H9 (cell line): ENCODE results near the gene NHLRC1. TPM values are rescaled to one million over a fixed set of nuclear protein-coding genes. Genes with fewer than 3 reads are reported as not detected.

ENCODE experiments used
- DNase-seq: peaks from one replicate; pipeline ENCODE4 v3.0.0-alpha.2; 2017
- H2AFZ ChIP-seq: one replicate; pipeline ENCODE4 v1.6.1; 2013; ENCODE audit warnings: mild to moderate bottlenecking, low read length, control low read depth, moderate library complexity
- H2AK5ac ChIP-seq: 2 replicates; pipeline ENCODE4 v1.6.1; 2013; ENCODE audit warnings: low read length, control low read depth, mixed read lengths; ENCODE audit not compliant: insufficient read length
- H2BK120ac ChIP-seq: one replicate; pipeline ENCODE4 v1.6.1; 2013; ENCODE audit warnings: low read depth, mild to moderate bottlenecking, low read length, control low read depth, inconsistent platforms; ENCODE audit not compliant: poor library complexity, severe bottlenecking
- H2BK12ac ChIP-seq: 2 replicates; pipeline ENCODE4 v1.6.1; 2013; ENCODE audit warnings: low read length, control low read depth, mixed read lengths, low read depth; ENCODE audit not compliant: insufficient read length
- H2BK15ac ChIP-seq: 2 replicates; pipeline ENCODE4 v1.6.1; 2013; ENCODE audit warnings: low read depth, low read length, control low read depth
- H2BK20ac ChIP-seq: one replicate; pipeline ENCODE4 v1.6.1; 2013; ENCODE audit warnings: low read depth, mild to moderate bottlenecking, low read length, control low read depth, inconsistent platforms; ENCODE audit not compliant: poor library complexity, severe bottlenecking
- H2BK5ac ChIP-seq: 2 replicates; pipeline ENCODE4 v1.6.1; 2013; ENCODE audit warnings: low read length, control low read depth, mixed read lengths; ENCODE audit not compliant: insufficient read length
- H3K14ac ChIP-seq: 2 replicates; pipeline ENCODE4 v1.6.1; 2013; ENCODE audit warnings: low read length, control low read depth; ENCODE audit not compliant: insufficient read depth
- H3K18ac ChIP-seq: 2 replicates; pipeline ENCODE4 v1.6.1; 2013; ENCODE audit warnings: low read depth, mild to moderate bottlenecking, mixed read lengths, low read length, control low read depth; ENCODE audit not compliant: insufficient read length
- H3K23ac ChIP-seq: 2 replicates; pipeline ENCODE4 v1.6.1; 2013; ENCODE audit warnings: low read length, control low read depth, mixed read lengths, low read depth; ENCODE audit not compliant: insufficient read length
- H3K23me2 ChIP-seq: 2 replicates; pipeline ENCODE4 v1.6.1; 2013; ENCODE audit warnings: low read depth, mild to moderate bottlenecking, mixed read lengths, low read length, control low read depth; ENCODE audit not compliant: insufficient read length, poor library complexity, severe bottlenecking
- H3K27ac ChIP-seq: 2 replicates; pipeline ENCODE4 v1.5.1; 2013; ENCODE audit warnings: low read length, control low read depth, mixed read lengths, low read depth; ENCODE audit not compliant: insufficient read length
- H3K27me3 ChIP-seq: 2 replicates; pipeline ENCODE4 v1.6.1; 2013; ENCODE audit warnings: low read length, control low read depth, inconsistent platforms; ENCODE audit not compliant: insufficient read depth
- H3K4ac ChIP-seq: 2 replicates; pipeline ENCODE4 v1.6.1; 2013; ENCODE audit warnings: low read depth, mild to moderate bottlenecking, control low read depth, inconsistent platforms, low read length, moderate library complexity
- H3K4me1 ChIP-seq: 2 replicates; pipeline ENCODE4 v1.6.1; 2013; ENCODE audit warnings: low read length, control low read depth, inconsistent platforms; ENCODE audit not compliant: insufficient read depth
- H3K4me2 ChIP-seq: 2 replicates; pipeline ENCODE4 v1.6.1; 2013; ENCODE audit warnings: low read length, control low read depth, mixed read lengths; ENCODE audit not compliant: insufficient read length, insufficient read depth
- H3K56ac ChIP-seq: 2 replicates; pipeline ENCODE4 v1.6.1; 2013; ENCODE audit warnings: low read depth, mild to moderate bottlenecking, mixed read lengths, low read length, control low read depth; ENCODE audit not compliant: insufficient read length
- H3K79me1 ChIP-seq: 2 replicates; pipeline ENCODE4 v1.6.1; 2013; ENCODE audit warnings: low read depth, mild to moderate bottlenecking, moderate library complexity, low read length, control low read depth, inconsistent platforms; ENCODE audit not compliant: insufficient read depth, poor library complexity, severe bottlenecking
- H3K79me2 ChIP-seq: 2 replicates; pipeline ENCODE4 v1.6.1; 2013; ENCODE audit warnings: low read length, control low read depth, inconsistent platforms; ENCODE audit not compliant: insufficient read depth
- H3K9ac ChIP-seq: 2 replicates; pipeline ENCODE4 v1.6.1; 2013; ENCODE audit warnings: low read length, control low read depth, mixed read lengths; ENCODE audit not compliant: insufficient read length; ENCODE audit errors: extremely low read depth
- H3K9me3 ChIP-seq: one replicate; pipeline ENCODE4 v1.6.1; 2013; ENCODE audit warnings: low read depth, low read length, inconsistent platforms; ENCODE audit not compliant: control insufficient read depth
- H3T11ph ChIP-seq: one replicate; pipeline ENCODE4 v1.6.1; 2013; ENCODE audit warnings: mild to moderate bottlenecking, low read length, control low read depth, inconsistent platforms
- H4K20me1 ChIP-seq: one replicate; pipeline ENCODE4 v1.6.1; 2013; ENCODE audit not compliant: control insufficient read depth, insufficient read length, insufficient read depth
- H4K5ac ChIP-seq: 2 replicates; pipeline ENCODE4 v1.6.1; 2013; ENCODE audit warnings: low read depth, mild to moderate bottlenecking, mixed read lengths, low read length, control low read depth; ENCODE audit not compliant: insufficient read length
- H4K8ac ChIP-seq: replicated peaks from 2 replicates; pipeline ENCODE4 v1.6.1; 2013; ENCODE audit warnings: low read length, control low read depth, mixed read lengths, low read depth; ENCODE audit not compliant: insufficient read length
- H4K91ac ChIP-seq: 2 replicates; pipeline ENCODE4 v1.6.1; 2013; ENCODE audit warnings: low read depth, mild to moderate bottlenecking, moderate library complexity, mixed read lengths, low read length, control low read depth; ENCODE audit not compliant: insufficient read length
- H3K27ac Mint-ChIP-seq, 3 experiments: 2 replicates in 2 of 3; 3 replicates in 1 of 3; pipeline ENCODE4 v1.8.0; 2020 to 2021; ENCODE audit warnings: mixed read lengths in 3 of 3, mild to moderate bottlenecking in 1 of 3, moderate library complexity in 1 of 3
- H3K27me3 Mint-ChIP-seq: 2 replicates; pipeline ENCODE4 v1.8.0; 2021; ENCODE audit warnings: low read depth, mild to moderate bottlenecking, moderate library complexity, mixed read lengths
- H3K36me3 Mint-ChIP-seq, 3 experiments: 2 replicates in 2 of 3; 3 replicates in 1 of 3; pipeline ENCODE4 v1.8.0; 2020 to 2021; ENCODE audit warnings: low read depth in 3 of 3, mixed read lengths in 3 of 3; ENCODE audit not compliant: insufficient read depth in 1 of 3
- H3K4me1 Mint-ChIP-seq, 2 experiments: 2 replicates each; pipeline ENCODE4 v1.8.0; 2020; ENCODE audit warnings: mixed read lengths in 2 of 2
- H3K4me3 Mint-ChIP-seq, 2 experiments: 2 replicates in 1 of 2; 3 replicates in 1 of 2; pipeline ENCODE4 v1.8.0; 2020 to 2021; ENCODE audit warnings: mild to moderate bottlenecking in 2 of 2, mixed read lengths in 2 of 2, moderate library complexity in 1 of 2
- H3K9me3 Mint-ChIP-seq, 2 experiments: 2 replicates in 1 of 2; 3 replicates in 1 of 2; pipeline ENCODE4 v1.8.0; 2020; ENCODE audit warnings: mild to moderate bottlenecking in 2 of 2, mixed read lengths in 2 of 2, moderate library complexity in 1 of 2
- CTCF ChIP-seq: fragments of 200-600 bp; sonication (generic); conservative IDR thresholded peaks from 3 replicates; pipeline ENCODE4 v1.8.0; 2021; ENCODE audit warnings: antibody characterized with exemption, mild to moderate bottlenecking
- WGBS: extraction: QIAGEN DNeasy Blood & Tissue Kit; methylation state at CpG from one replicate; pipeline ENCODE4 v1.1.7; 2013; ENCODE audit warnings: missing lambda C conversion rate, low lambda C conversion rate, mixed read lengths; ENCODE audit not compliant: insufficient read length; ENCODE audit errors: extremely low coverage; 5-methylcytosine and 5-hydroxymethylcytosine counted together
- total RNA-seq: library from RNA; stranded (reverse); gene quantifications from 2 replicates; pipeline ENCODE4 v1.2.1, GENCODE V29; 2021

NHLRC1 gene
- total RNA-seq, 1 experiment from 2014 or later = 1.5 TPM

- Mint-ChIP-seq H3K4me1 (peaks cover 22 to 23% of the 10 kb centered on the region in 2 experiments), H3K9me3 (no peaks in the 10 kb centered on the region), H3K36me3 (peaks cover 2 to 8% (median 6%) of the 10 kb centered on the region in 3 experiments; a peak in 6 of 7 replicates), H3K27ac (peak within 1 kb of the TSS; percentile 96 to 99 (median 99); a peak in 6 of 7 replicates), H3K4me3 (peak within 1 kb of the TSS; percentile 97 to 99), H3K27me3 (no peaks in the 10 kb centered on the region)
- Histone ChIP-seq H2BK5ac (no peak within 1 kb of the TSS), H3K9me3 (no peaks in the 10 kb centered on the region), H3K14ac (peak within 1 kb of the TSS; percentile 95), H2BK120ac (peak within 1 kb of the TSS; percentile 44), H3K27ac (peak within 1 kb of the TSS; percentile 20), H2AFZ (peak within 1 kb of the TSS; percentile 98), H2BK12ac (no peak within 1 kb of the TSS), H3T11ph (no peak within 1 kb of the TSS), H3K4me2 (peak within 1 kb of the TSS; percentile 85), H3K79me1 (no peaks in the 10 kb centered on the region), H3K4me1 (no peaks in the 10 kb centered on the region; the same call in 1 of the 2 replicates), H4K20me1 (no peaks in the 10 kb centered on the region), H3K79me2 (no peaks in the 10 kb centered on the region), H3K18ac (peak within 1 kb of the TSS; percentile 82), H4K91ac (no peak within 1 kb of the TSS), H3K56ac (no peak within 1 kb of the TSS), H2BK20ac (no peak within 1 kb of the TSS), H3K4ac (no peak within 1 kb of the TSS), H4K8ac (no peak within 1 kb of the TSS), H3K9ac (peak within 1 kb of the TSS; percentile 94), H3K27me3 (no peaks in the 10 kb centered on the region), H2AK5ac (no peak within 1 kb of the TSS), H3K23me2 (peaks cover 12% of the 10 kb centered on the region), H2BK15ac (peak within 1 kb of the TSS; percentile 62; the same call in 1 of the 2 replicates), H3K23ac (no peak within 1 kb of the TSS), H4K5ac (no peak within 1 kb of the TSS)
- TF ChIP-seq CTCF = no peak
- no peak for DNase-seq
- no CpG with 5 or more reads among the region's 34 CpGs for WGBS
Measured at GRCh38 chr6:18154507-18155149, 32.2 kb upstream of the NHLRC1 start, which contains the start of gene TPMT. TSS of gene TPMT (minus strand) at chr6:18155077. CDS start at chr6:18149127, 5,950 bp downstream.
